Measurements from ENCODE around the gene TMEM213. TPM values are rescaled to one million over a fixed set of nuclear protein-coding genes. Genes with fewer than 3 reads are reported as not detected.

TMEM213 gene
- total RNA-seq, 1 experiment from 2014 or later, result 11.3 TPM

GRCh38 chr7:138825049-138825721 is 27.4 kb downstream of the TMEM213 start:
- BruUV-seq (replicated peaks), result no TSS peak
- Mint-ChIP-seq H3K4me3 (ENCODE audit: low read depth, unreplicated experiment) (no peak overlapping the region), H3K4me1 (ENCODE audit: low read depth, unreplicated experiment) (peaks cover 21% of the 10 kb centered on the region), H3K9me3 (ENCODE audit: low read depth, unreplicated experiment) (no peaks in the 10 kb centered on the region), H3K27ac (ENCODE audit: unreplicated experiment) (no peak overlapping the region), H3K36me3 (ENCODE audit: insufficient read depth, unreplicated experiment) (no peaks in the 10 kb centered on the region), H3K27me3 (ENCODE audit: unreplicated experiment) (no peaks in the 10 kb centered on the region)
- CTCF ChIA-PET, result no interaction called here
- intact Hi-C loops (cut with micrococcal nuclease; ENCODE audit: unreplicated experiment), result loop anchor here (5.0 kb wide), 1 partner anchor 68 kb away; no protein-coding TSS in a partner anchor
- TF ChIP-seq, protein P1, sequence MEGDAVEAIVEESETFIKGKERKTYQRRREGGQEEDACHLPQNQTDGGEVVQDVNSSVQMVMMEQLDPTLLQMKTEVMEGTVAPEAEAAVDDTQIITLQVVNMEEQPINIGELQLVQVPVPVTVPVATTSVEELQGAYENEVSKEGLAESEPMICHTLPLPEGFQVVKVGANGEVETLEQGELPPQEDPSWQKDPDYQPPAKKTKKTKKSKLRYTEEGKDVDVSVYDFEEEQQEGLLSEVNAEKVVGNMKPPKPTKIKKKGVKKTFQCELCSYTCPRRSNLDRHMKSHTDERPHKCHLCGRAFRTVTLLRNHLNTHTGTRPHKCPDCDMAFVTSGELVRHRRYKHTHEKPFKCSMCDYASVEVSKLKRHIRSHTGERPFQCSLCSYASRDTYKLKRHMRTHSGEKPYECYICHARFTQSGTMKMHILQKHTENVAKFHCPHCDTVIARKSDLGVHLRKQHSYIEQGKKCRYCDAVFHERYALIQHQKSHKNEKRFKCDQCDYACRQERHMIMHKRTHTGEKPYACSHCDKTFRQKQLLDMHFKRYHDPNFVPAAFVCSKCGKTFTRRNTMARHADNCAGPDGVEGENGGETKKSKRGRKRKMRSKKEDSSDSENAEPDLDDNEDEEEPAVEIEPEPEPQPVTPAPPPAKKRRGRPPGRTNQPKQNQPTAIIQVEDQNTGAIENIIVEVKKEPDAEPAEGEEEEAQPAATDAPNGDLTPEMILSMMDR (IDR thresholded peaks at IDR 0.05; ENCODE audit: unreplicated experiment), result no peak
- no peak for DNase-seq

- peak; percentile 52 for DNase-seq
- intact Hi-C loops (cut with micrococcal nuclease; ENCODE audit: unreplicated experiment), result loop anchor here (1.0 to 5.0 kb wide), 3 partner anchors 31 to 71 kb away; partner anchors contain the start of gene TMEM213
- Mint-ChIP-seq H3K4me1 (ENCODE audit: low read depth, unreplicated experiment) (peaks cover 21% of the 10 kb centered on the region), H3K36me3 (ENCODE audit: insufficient read depth, unreplicated experiment) (no peaks in the 10 kb centered on the region), H3K4me3 (ENCODE audit: low read depth, unreplicated experiment) (no peak overlapping the region), H3K9me3 (ENCODE audit: low read depth, unreplicated experiment) (no peaks in the 10 kb centered on the region), H3K27ac (ENCODE audit: unreplicated experiment) (peak overlapping the region; percentile 33), H3K27me3 (ENCODE audit: unreplicated experiment) (no peaks in the 10 kb centered on the region)
- no TSS peak for BruUV-seq (replicated peaks)
- TF ChIP-seq, protein P1 (IDR thresholded peaks at IDR 0.05; ENCODE audit: unreplicated experiment), result no peak
- CTCF ChIA-PET, result interaction anchor here (0.5 to 1.7 kb wide), 8 partner anchors 9 to 747 kb away, joined by 3 to 7 read pairs (median 4); no protein-coding TSS in a partner anchor
These were observed 30.5 kb downstream of the TMEM213 start for GRCh38 chr7:138828302-138828701.

GRCh38 chr7:138829335-138829734 is 31.5 kb downstream of the TMEM213 start:
- no peaks in the 10 kb centered on the region for H3K36me3 Mint-ChIP-seq (ENCODE audit: insufficient read depth, unreplicated experiment)
- no TSS peak for BruUV-seq (replicated peaks)
- H3K9me3 Mint-ChIP-seq (ENCODE audit: low read depth, unreplicated experiment), result no peaks in the 10 kb centered on the region
- DNase-seq, result no peak
- CTCF ChIA-PET, result no interaction called here
- intact Hi-C loops (cut with micrococcal nuclease; ENCODE audit: unreplicated experiment), result loop anchor here (5.0 kb wide), 1 partner anchor 72 kb away; no protein-coding TSS in a partner anchor
- TF ChIP-seq, protein P1 (IDR thresholded peaks at IDR 0.05; ENCODE audit: unreplicated experiment), result no peak
- H3K4me1 Mint-ChIP-seq (ENCODE audit: low read depth, unreplicated experiment), result peaks cover 21% of the 10 kb centered on the region
- H3K4me3 Mint-ChIP-seq (ENCODE audit: low read depth, unreplicated experiment), result no peak overlapping the region
- H3K27ac Mint-ChIP-seq (ENCODE audit: unreplicated experiment), result no peak overlapping the region
- no peaks in the 10 kb centered on the region for H3K27me3 Mint-ChIP-seq (ENCODE audit: unreplicated experiment)

- CTCF ChIA-PET, result no interaction called here
- TF ChIP-seq, protein P1 (IDR thresholded peaks at IDR 0.05; ENCODE audit: unreplicated experiment), result no peak
- Mint-ChIP-seq H3K4me1 (ENCODE audit: low read depth, unreplicated experiment) (peaks cover 12% of the 10 kb centered on the region), H3K9me3 (ENCODE audit: low read depth, unreplicated experiment) (no peaks in the 10 kb centered on the region), H3K36me3 (ENCODE audit: insufficient read depth, unreplicated experiment) (no peaks in the 10 kb centered on the region), H3K27me3 (ENCODE audit: unreplicated experiment) (no peaks in the 10 kb centered on the region), H3K4me3 (ENCODE audit: low read depth, unreplicated experiment) (no peak overlapping the region), H3K27ac (ENCODE audit: unreplicated experiment) (no peak overlapping the region)
- DNase-seq, result no peak
- intact Hi-C loops (cut with micrococcal nuclease; ENCODE audit: unreplicated experiment), result no loop called here
- no TSS peak for BruUV-seq (replicated peaks)
These were observed 35.2 kb downstream of the TMEM213 start for GRCh38 chr7:138832966-138833365.

Measured in Calu3 (cell line).